Liver (tissue), 9 donors: Measurements from ENCODE around the gene GPR15. TPM values are rescaled to one million over a fixed set of nuclear protein-coding genes. Genes with fewer than 3 reads are reported as not detected.

Experiments
- DNase-seq: peaks from one replicate; pipeline ENCODE4 v3.0.0-alpha.2; 2017; ENCODE audit warnings: low spot score
- H3K27ac ChIP-seq, 2 donors: one replicate each; pipeline ENCODE4 v1.7.0; 2013; ENCODE audit warnings: inconsistent platforms in 2 of 2, low read length in 2 of 2, control low read depth in 1 of 2, low read depth in 1 of 2, mild to moderate bottlenecking in 1 of 2
- H3K27me3 ChIP-seq, 4 donors: one replicate each; pipeline versions ENCODE4 v1.6.1 to v1.7.0; 2013; ENCODE audit warnings: low read length in 3 of 4, inconsistent platforms in 1 of 4, mild to moderate bottlenecking in 1 of 4, moderate library complexity in 1 of 4; ENCODE audit not compliant: control insufficient read depth in 4 of 4, insufficient read depth in 4 of 4
- H3K36me3 ChIP-seq, 4 donors: one replicate each; pipeline versions ENCODE4 v1.6.1 to v1.7.0; 2013; ENCODE audit warnings: low read length in 3 of 4, mild to moderate bottlenecking in 3 of 4, low read depth in 1 of 4, moderate library complexity in 1 of 4; ENCODE audit not compliant: control insufficient read depth in 4 of 4, insufficient read depth in 3 of 4
- H3K4me1 ChIP-seq, 4 donors: one replicate each; pipeline versions ENCODE4 v1.6.1 to v1.7.0; 2013; ENCODE audit warnings: low read length in 3 of 4, mild to moderate bottlenecking in 3 of 4, moderate library complexity in 1 of 4; ENCODE audit not compliant: control insufficient read depth in 4 of 4, insufficient read depth in 4 of 4
- H3K4me3 ChIP-seq, 3 donors: one replicate each; pipeline versions ENCODE4 v1.6.1 to v1.7.0; 2013; ENCODE audit warnings: low read length in 3 of 3, control low read depth in 1 of 3, low read depth in 1 of 3, mild to moderate bottlenecking in 1 of 3
- H3K9ac ChIP-seq, 2 donors: one replicate each; pipeline ENCODE4 v1.7.0; 2013; ENCODE audit warnings: low read length in 2 of 2, mild to moderate bottlenecking in 2 of 2, moderate library complexity in 2 of 2, control low read depth in 1 of 2, low read depth in 1 of 2
- H3K9me3 ChIP-seq, 4 donors: one replicate each; pipeline versions ENCODE4 v1.6.1 to v1.7.0; 2013; ENCODE audit warnings: low read length in 3 of 4; ENCODE audit not compliant: control insufficient read depth in 4 of 4
- ATF3 ChIP-seq: IDR thresholded peaks from 2 replicates; pipeline ENCODE4 v1.6.1; 2016; ENCODE audit warnings: antibody characterized with exemption
- CTCF ChIP-seq: fragments of 150-350 bp; IDR thresholded peaks from 2 replicates; pipeline ENCODE4 v1.5.1; 2017; ENCODE audit warnings: improper control_type of control experiment, low read depth, low read length; ENCODE audit not compliant: missing input control
- EGR1 ChIP-seq, 2 donors: IDR thresholded peaks; 2 replicates each; pipeline ENCODE4 v1.6.1; 2016 to 2018; ENCODE audit warnings: antibody characterized with exemption in 2 of 2, low read depth in 2 of 2
- FOXA1 ChIP-seq: IDR thresholded peaks from 2 replicates; pipeline ENCODE4 v1.6.1; 2016; ENCODE audit warnings: antibody characterized with exemption
- FOXA2 ChIP-seq: IDR thresholded peaks from 2 replicates; pipeline ENCODE4 v1.6.1; 2016; ENCODE audit warnings: antibody characterized with exemption
- GABPA ChIP-seq, 2 donors: IDR thresholded peaks in 1 of 2; conservative IDR thresholded peaks in 1 of 2; 2 replicates each; pipeline ENCODE4 v1.6.1; 2016; ENCODE audit warnings: antibody characterized with exemption in 2 of 2, mild to moderate bottlenecking in 1 of 2, moderate library complexity in 1 of 2
- HNF4A ChIP-seq, 2 donors: conservative IDR thresholded peaks; 2 replicates each; pipeline ENCODE4 v1.6.1; 2016; ENCODE audit warnings: antibody characterized with exemption in 2 of 2, mild to moderate bottlenecking in 2 of 2
- HNF4G ChIP-seq: IDR thresholded peaks from 2 replicates; pipeline ENCODE4 v1.6.1; 2016; ENCODE audit warnings: antibody characterized with exemption
- JUND ChIP-seq, 2 donors: IDR thresholded peaks; 2 replicates each; pipeline ENCODE4 v1.6.1; 2016; ENCODE audit warnings: antibody characterized with exemption in 2 of 2
- MAX ChIP-seq: IDR thresholded peaks from 2 replicates; pipeline ENCODE4 v1.6.1; 2016; ENCODE audit warnings: antibody characterized with exemption
- NR2F2 ChIP-seq: IDR thresholded peaks from 2 replicates; pipeline ENCODE4 v1.6.1; 2016; ENCODE audit warnings: antibody characterized with exemption
- RAD21 ChIP-seq, 2 donors: IDR thresholded peaks; 2 replicates each; pipeline ENCODE4 v1.6.1; 2016; ENCODE audit warnings: antibody characterized with exemption in 2 of 2, mild to moderate bottlenecking in 2 of 2
- REST ChIP-seq: IDR thresholded peaks from 2 replicates; pipeline ENCODE4 v1.6.1; 2016; ENCODE audit warnings: antibody characterized with exemption, mild to moderate bottlenecking
- RXRA ChIP-seq, 2 donors: IDR thresholded peaks; 2 replicates each; pipeline ENCODE4 v1.6.1; 2017 to 2018; ENCODE audit warnings: antibody characterized with exemption in 2 of 2, mild to moderate bottlenecking in 1 of 2
- SP1 ChIP-seq: IDR thresholded peaks from 2 replicates; pipeline ENCODE4 v1.6.1; 2018; ENCODE audit warnings: antibody characterized with exemption, mild to moderate bottlenecking
- TAF1 ChIP-seq: conservative IDR thresholded peaks from 2 replicates; pipeline ENCODE4 v1.6.1; 2016; ENCODE audit warnings: antibody characterized with exemption, mild to moderate bottlenecking
- YY1 ChIP-seq: IDR thresholded peaks from 2 replicates; pipeline ENCODE4 v1.6.1; 2016; ENCODE audit warnings: antibody characterized with exemption, mild to moderate bottlenecking
- ZBTB33 ChIP-seq: IDR thresholded peaks from 2 replicates; pipeline ENCODE4 v1.6.1; 2016; ENCODE audit warnings: antibody characterized with exemption
- WGBS: extraction: QIAGEN DNeasy Blood & Tissue Kit; methylation state at CpG from one replicate; pipeline ENCODE4 v1.1.7; 2013; 5-methylcytosine and 5-hydroxymethylcytosine counted together
- polyA plus RNA-seq, 2 donors: library from polyadenylated mRNA; stranded (reverse) in 1 of 2; unstranded in 1 of 2; fragments of 200-250 nt in 1 of 2; fragments of >200 nt in 1 of 2; fragmentation: Nextera tagmentation in 1 of 2; extraction: Ambion mirVana in 1 of 2; gene quantifications; one replicate each; pipeline versions ENCODE4 v1.2.1 to v1.2.3, GENCODE V29; 2013 to 2015
- total RNA-seq, 2 donors: library from RNA; depleted of rRNA; stranded (reverse); fragments of >200 nt; gene quantifications; one replicate each; pipeline ENCODE4 v1.2.3, GENCODE V29; 2014
- donor health status: healthy.
- donor health status: healthy.
- donor health status: healthy.
- donor health status: healthy.
- donor health status: healthy.

GPR15 gene
- total and polyA plus RNA-seq, 4 donors = 0.08 to 0.10 TPM; not detected in 2

GRCh38 chr3:98519351-98519750 is 12.4 kb upstream of the GPR15 start:
- peaks cover 3 to 16% (median 13%) of the 10 kb centered on the region in 4 donors for H3K36me3 ChIP-seq
- DNase-seq = no peak

More at GRCh38 chr3:98519351-98519750, 12.4 kb upstream of the GPR15 start:
- Histone ChIP-seq H3K9ac (no peak overlapping the region), H3K4me1 (peaks cover 6 to 16% (median 8%) of the 10 kb centered on the region in 4 donors), H3K4me3 (no peak overlapping the region), H3K27ac (no peak overlapping the region), H3K27me3 (no peaks in the 10 kb centered on the region), H3K9me3 (no peaks in the 10 kb centered on the region)
- 96% methylated on average over 1 of the region's 1 CpG for WGBS
- TF ChIP-seq SP1 (no peak), YY1 (no peak), ATF3 (no peak), ZBTB33 (no peak), CTCF (no peak), JUND (IDR thresholded peaks at IDR 0.05) (no peak), NR2F2 (no peak), RXRA (IDR thresholded peaks at IDR 0.05) (no peak), RAD21 (IDR thresholded peaks at IDR 0.05) (no peak), TAF1 (no peak), HNF4G (no peak), REST (no peak), FOXA1 (no peak), FOXA2 (no peak), GABPA (IDR thresholded peaks at IDR 0.05 in 1 of 2, conservative IDR thresholded peaks at IDR 0.05 in 1 of 2) (no peak), EGR1 (IDR thresholded peaks at IDR 0.05; ENCODE audit: low read depth in 2 of 2) (no peak), HNF4A (conservative IDR thresholded peaks at IDR 0.05) (no peak), MAX (no peak)
